ENCODE data around the gene TSPAN18. TPM values are rescaled to one million over a fixed set of nuclear protein-coding genes. Genes with fewer than 3 reads are reported as not detected.

Gene TSPAN18
- total RNA-seq, 1 experiment from 2014 or later = 21.3 TPM

- no peaks in the 10 kb centered on the region for H3K9me3 ChIP-seq (ENCODE audit: control insufficient read depth, insufficient read depth, low read depth, low read length)
- H3K27ac ChIP-seq (ENCODE audit: low read length) = no peak overlapping the region
- BruUV-seq (replicated peaks) = no TSS peak
- ATAC-seq (no peak), DNase-seq (ENCODE audit: low read depth, low spot score) (no peak)
- TF ChIP-seq CTCF (IDR thresholded peaks at IDR 0.05) (no peak), REST (IDR thresholded peaks at IDR 0.05; ENCODE audit: insufficient read depth in 1 of 2, low read depth in 2 of 2, low read length in 1 of 2) (no peak), TCF7L2 (IDR thresholded peaks at IDR 0.05; ENCODE audit: low read depth, low read length) (no peak), POLR2AphosphoS5 (IDR thresholded peaks at IDR 0.05; ENCODE audit: low read depth, low read length) (no peak), SIN3A (IDR thresholded peaks at IDR 0.05; ENCODE audit: borderline replicate concordance, insufficient read depth, low read depth, low read length) (no peak)
- in situ Hi-C loops (cut with HindIII; ENCODE audit: low pct_unique_long_range_greater_than_20kb, low sequenced_read_pairs) = no loop called here
- H3K4me3 ChIP-seq (ENCODE audit: low read depth in 2 of 2, low read length in 2 of 2) = no peak overlapping the region
- no peaks in the 10 kb centered on the region for H3K27me3 ChIP-seq (ENCODE audit: control insufficient read depth, insufficient read depth, low read length)
- no peaks in the 10 kb centered on the region for H3K36me3 ChIP-seq (ENCODE audit: control insufficient read depth, insufficient read depth, low read length)
- CTCF ChIA-PET = interaction anchor here (0.5 kb wide), 1 partner anchor 17 kb away, joined by 3 read pairs; no protein-coding TSS in a partner anchor
- H3K4me1 ChIP-seq (ENCODE audit: control insufficient read depth, insufficient read depth, low read length) = no peaks in the 10 kb centered on the region
- intact Hi-C loops (cut with micrococcal nuclease; ENCODE audit: unreplicated experiment) = no loop called here
- POLR2A ChIA-PET = no interaction called here
These were observed 65.4 kb downstream of the TSPAN18 start for GRCh38 chr11:44792171-44792570.

GRCh38 chr11:44793350-44794090 is 66.8 kb downstream of the TSPAN18 start:
- Histone ChIP-seq H3K4me1 (ENCODE audit: control insufficient read depth, insufficient read depth, low read length) (no peaks in the 10 kb centered on the region), H3K4me3 (ENCODE audit: low read depth in 2 of 2, low read length in 2 of 2) (no peak overlapping the region), H3K36me3 (ENCODE audit: control insufficient read depth, insufficient read depth, low read length) (no peaks in the 10 kb centered on the region), H3K27me3 (ENCODE audit: control insufficient read depth, insufficient read depth, low read length) (no peaks in the 10 kb centered on the region), H3K27ac (ENCODE audit: low read length) (no peak overlapping the region), H3K9me3 (ENCODE audit: control insufficient read depth, insufficient read depth, low read depth, low read length) (no peaks in the 10 kb centered on the region)
- POLR2A ChIA-PET = no interaction called here
- no TSS peak for BruUV-seq (replicated peaks)
- intact Hi-C loops (cut with micrococcal nuclease; ENCODE audit: unreplicated experiment) = no loop called here
- ATAC-seq (no peak), DNase-seq (ENCODE audit: low read depth, low spot score) (no peak)
- CTCF ChIA-PET = interaction anchor here (0.6 to 1.0 kb wide), 2 partner anchors 10 to 18 kb away, joined by 3 to 4 read pairs; no protein-coding TSS in a partner anchor
- no peak for TF ChIP-seq SIN3A (IDR thresholded peaks at IDR 0.05; ENCODE audit: borderline replicate concordance, insufficient read depth, low read depth, low read length)
- no peak for TF ChIP-seq REST (IDR thresholded peaks at IDR 0.05; ENCODE audit: insufficient read depth in 1 of 2, low read depth in 2 of 2, low read length in 1 of 2)
- TF ChIP-seq CTCF (IDR thresholded peaks at IDR 0.05) = no peak
- TF ChIP-seq TCF7L2 (IDR thresholded peaks at IDR 0.05; ENCODE audit: low read depth, low read length) = no peak
- no peak for TF ChIP-seq POLR2AphosphoS5 (IDR thresholded peaks at IDR 0.05; ENCODE audit: low read depth, low read length)
- in situ Hi-C loops (cut with HindIII; ENCODE audit: low pct_unique_long_range_greater_than_20kb, low sequenced_read_pairs) = no loop called here

Data from Panc1 (cell line).